HG03097 (cell line): Measurements from ENCODE around the gene MAML2.

ENCODE experiments used
- ATAC-seq: cut with Tn5 transposase; IDR thresholded peaks from one replicate; pipeline ENCODE4 v1.9.1; 2021; ENCODE audit not compliant: unreplicated experiment, low FRiP score

The MAML2 gene

GRCh38 chr11:96055706-96056387 lies 287.1 kb downstream of the MAML2 start:
- no peak for ATAC-seq

GRCh38 chr11:96054870-96055705 lies 287.9 kb downstream of the MAML2 start:
- no peak for ATAC-seq

GRCh38 chr11:96052921-96053651 lies 289.9 kb downstream of the MAML2 start:
- ATAC-seq, result no peak

GRCh38 chr11:96051820-96052219 lies 291.2 kb downstream of the MAML2 start:
- peak; percentile 94 for ATAC-seq

GRCh38 chr11:96050435-96051182 lies 292.4 kb downstream of the MAML2 start:
- ATAC-seq, result no peak

GRCh38 chr11:96049426-96049825 lies 293.6 kb downstream of the MAML2 start:
- ATAC-seq, result no peak

GRCh38 chr11:96045622-96046456 lies 297.2 kb downstream of the MAML2 start:
- ATAC-seq, result no peak

- ATAC-seq, result no peak
Measured at GRCh38 chr11:96044747-96045146, 298.2 kb downstream of the MAML2 start.

GRCh38 chr11:96044311-96044710 lies 298.7 kb downstream of the MAML2 start:
- no peak for ATAC-seq

- no peak for ATAC-seq
Measured at GRCh38 chr11:96043291-96043690, 299.7 kb downstream of the MAML2 start.

GRCh38 chr11:96038046-96038445 lies 304.9 kb downstream of the MAML2 start:
- ATAC-seq, result no peak

- no peak for ATAC-seq
Measured at GRCh38 chr11:96037405-96037949, 305.5 kb downstream of the MAML2 start.

GRCh38 chr11:96036863-96037262 lies 306.1 kb downstream of the MAML2 start:
- ATAC-seq, result no peak

GRCh38 chr11:96035740-96036078 lies 307.3 kb downstream of the MAML2 start:
- ATAC-seq, result no peak

- no peak for ATAC-seq
Measured at GRCh38 chr11:96035031-96035739, 307.8 kb downstream of the MAML2 start.

- no peak for ATAC-seq
Measured at GRCh38 chr11:96033599-96033998, 309.4 kb downstream of the MAML2 start.

GRCh38 chr11:96033095-96033494 lies 309.9 kb downstream of the MAML2 start:
- no peak for ATAC-seq

- no peak for ATAC-seq
Measured at GRCh38 chr11:96028746-96029145, 314.2 kb downstream of the MAML2 start.

- no peak for ATAC-seq
Measured at GRCh38 chr11:96027021-96027420, 316.0 kb downstream of the MAML2 start.
